Upper lobe of left lung (tissue), 4 donors: Measurements from ENCODE around the gene PRDX1.

Source experiments
- CTCF ChIP-seq, 6 experiments: fragments of 450-650 bp in 4 of 6; fragments of 200-600 bp in 2 of 6; sonication (generic) in 2 of 6; IDR thresholded peaks; one replicate each; pipeline ENCODE4 v1.5.1; 2016 to 2019; ENCODE audit warnings: antibody characterized with exemption in 6 of 6
- POLR2AphosphoS5 ChIP-seq, 2 donors: sonication (generic); formaldehyde crosslinking; IDR thresholded peaks; one replicate each; pipeline ENCODE4 v1.5.1; 2017; ENCODE audit warnings: antibody characterized with exemption in 2 of 2

GRCh38 chr1:45541193-45541592, 19.5 kb upstream of the PRDX1 start:
- TF ChIP-seq POLR2AphosphoS5 (IDR thresholded peaks at IDR 0.05) (no peak), CTCF (IDR thresholded peaks at IDR 0.05) (no peak)
